Measurements from ENCODE around the gene ANKRD49. TPM values are rescaled to one million over a fixed set of nuclear protein-coding genes. Genes with fewer than 3 reads are reported as not detected.

ANKRD49 gene
- 19.6 TPM for total RNA-seq

GRCh38 chr11:94493281-94494125 is at the start of gene ANKRD49, which contains the start of gene MRE11:
Gene ANKRD49, plus strand, starts transcription at chr11:94493984. Its CDS starts 2,710 bp downstream, at chr11:94496694.
Gene MRE11, minus strand, starts transcription at chr11:94493844. Its CDS starts 1,043 bp downstream, at chr11:94492801.

GRCh38 chr11:94511932-94512781 is 18.4 kb downstream of the ANKRD49 start, which contains the start of gene C11orf97:
Gene C11orf97, plus strand, starts transcription at chr11:94512461. Its CDS starts 68 bp downstream, at chr11:94512529.

GRCh38 chr11:94543695-94544645 is 50.2 kb downstream of the ANKRD49 start, which contains the start of gene FUT4:
Gene FUT4, plus strand, starts transcription at chr11:94543921. Its CDS starts 213 bp downstream, at chr11:94544134.

Other genes starting within 250 kb of the ANKRD49 start
- not detected for gene IZUMO1R, start 189.4 kb upstream of the ANKRD49 start, total RNA-seq
- 1.3 TPM for gene GPR83, start 92.6 kb upstream of the ANKRD49 start, total RNA-seq
- gene MRE11, start 140 bp upstream of the ANKRD49 start, total RNA-seq = 51.9 TPM
- gene C11orf97, start 18.5 kb downstream of the ANKRD49 start, total RNA-seq = not detected
- gene FUT4, start 49.9 kb downstream of the ANKRD49 start, total RNA-seq = 10.7 TPM
- gene PIWIL4, start 73.4 kb downstream of the ANKRD49 start, total RNA-seq = 13.1 TPM